Astrocyte (in vitro differentiated cells and primary cell): Measurements from ENCODE around the gene PACS2. TPM values are rescaled to one million over a fixed set of nuclear protein-coding genes. Genes with fewer than 3 reads are reported as not detected.
A peak's percentile ranks its signal among the peaks of the same experiment; 100 is the strongest.

Experiments used
- DNase-seq: peaks from one replicate; pipeline ENCODE4 v3.0.0-alpha.2; 2010; ENCODE audit warnings: low read depth
- FAIRE-seq: peaks from 2 replicates; lab custom pipeline; 2011; peaks lifted over from hg19 to GRCh38; lab: Jason Lieb, UNC
- H2AFZ ChIP-seq: 2 replicates; pipeline ENCODE4 v1.6.0; 2012; ENCODE audit warnings: low read depth, low read length, inconsistent platforms
- H3K27ac ChIP-seq: 2 replicates; pipeline ENCODE4 v1.5.1; 2011; ENCODE audit warnings: low read depth, low read length, inconsistent platforms
- H3K27me3 ChIP-seq: 2 replicates; pipeline ENCODE4 v1.6.0; 2011; ENCODE audit warnings: low read length, inconsistent platforms; ENCODE audit not compliant: insufficient read depth
- H3K36me3 ChIP-seq: 2 replicates; pipeline ENCODE4 v1.5.1; 2011; ENCODE audit warnings: low read length, inconsistent platforms; ENCODE audit not compliant: insufficient read depth
- H3K4me1 ChIP-seq: 2 replicates; pipeline ENCODE4 v1.5.1; 2011; ENCODE audit warnings: low read length, inconsistent platforms; ENCODE audit not compliant: insufficient read depth
- H3K4me2 ChIP-seq: 2 replicates; pipeline ENCODE4 v1.6.0; 2012; ENCODE audit warnings: low read length, inconsistent platforms
- H3K4me3 ChIP-seq: 2 replicates; pipeline ENCODE4 v1.5.1; 2011; ENCODE audit warnings: low read depth, mild to moderate bottlenecking, low read length, inconsistent platforms; ENCODE audit not compliant: insufficient read depth
- H3K79me2 ChIP-seq: 2 replicates; pipeline ENCODE4 v1.6.0; 2012; ENCODE audit warnings: mild to moderate bottlenecking, low read length, inconsistent platforms; ENCODE audit not compliant: insufficient read depth
- H3K9ac ChIP-seq: 2 replicates; pipeline ENCODE4 v1.6.0; 2012; ENCODE audit warnings: mild to moderate bottlenecking, low read length, inconsistent platforms
- H3K9me3 ChIP-seq: 2 replicates; pipeline ENCODE4 v1.5.1; 2012; ENCODE audit warnings: low read depth, mild to moderate bottlenecking, low read length, inconsistent platforms; ENCODE audit not compliant: insufficient read depth
- H4K20me1 ChIP-seq: 2 replicates; pipeline ENCODE4 v1.6.0; 2012; ENCODE audit warnings: low read length, inconsistent platforms; ENCODE audit not compliant: insufficient read depth
- H3K27ac Mint-ChIP-seq: one replicate; pipeline ENCODE4 v1.8.0; 2021; ENCODE audit warnings: mild to moderate bottlenecking, mixed read lengths; ENCODE audit not compliant: unreplicated experiment
- H3K27me3 Mint-ChIP-seq: one replicate; pipeline ENCODE4 v1.8.0; 2021; ENCODE audit warnings: low read depth, mixed read lengths; ENCODE audit not compliant: unreplicated experiment
- H3K36me3 Mint-ChIP-seq: one replicate; pipeline ENCODE4 v1.8.0; 2021; ENCODE audit warnings: low read depth, mixed read lengths; ENCODE audit not compliant: unreplicated experiment
- H3K4me1 Mint-ChIP-seq: one replicate; pipeline ENCODE4 v1.8.0; 2021; ENCODE audit warnings: low read depth, mixed read lengths; ENCODE audit not compliant: unreplicated experiment
- H3K4me3 Mint-ChIP-seq: one replicate; pipeline ENCODE4 v1.8.0; 2021; ENCODE audit warnings: mild to moderate bottlenecking, moderate library complexity, mixed read lengths; ENCODE audit not compliant: unreplicated experiment
- H3K9me3 Mint-ChIP-seq: one replicate; pipeline ENCODE4 v1.8.0; 2021; ENCODE audit warnings: mild to moderate bottlenecking, mixed read lengths; ENCODE audit not compliant: unreplicated experiment
- EZH2 ChIP-seq: IDR thresholded peaks from 2 replicates; pipeline ENCODE4 v1.6.1; 2012; ENCODE audit warnings: mild to moderate bottlenecking, low read length, inconsistent platforms; ENCODE audit not compliant: insufficient read depth
- total RNA-seq: library from RNA; stranded (reverse); gene quantifications from 2 replicates; pipeline ENCODE4 v1.2.1, GENCODE V29; 2021
- TF ChIP-seq, protein P1 (sequence below): IDR thresholded peaks from 2 replicates; pipeline ENCODE4 v1.5.1; 2011; ENCODE audit warnings: low read depth, mild to moderate bottlenecking, inconsistent platforms, low read length, moderate library complexity; ENCODE audit not compliant: insufficient read depth

PACS2 gene
- total RNA-seq, 1 donor from 2014 or later, result 51.0 TPM

DNA sequence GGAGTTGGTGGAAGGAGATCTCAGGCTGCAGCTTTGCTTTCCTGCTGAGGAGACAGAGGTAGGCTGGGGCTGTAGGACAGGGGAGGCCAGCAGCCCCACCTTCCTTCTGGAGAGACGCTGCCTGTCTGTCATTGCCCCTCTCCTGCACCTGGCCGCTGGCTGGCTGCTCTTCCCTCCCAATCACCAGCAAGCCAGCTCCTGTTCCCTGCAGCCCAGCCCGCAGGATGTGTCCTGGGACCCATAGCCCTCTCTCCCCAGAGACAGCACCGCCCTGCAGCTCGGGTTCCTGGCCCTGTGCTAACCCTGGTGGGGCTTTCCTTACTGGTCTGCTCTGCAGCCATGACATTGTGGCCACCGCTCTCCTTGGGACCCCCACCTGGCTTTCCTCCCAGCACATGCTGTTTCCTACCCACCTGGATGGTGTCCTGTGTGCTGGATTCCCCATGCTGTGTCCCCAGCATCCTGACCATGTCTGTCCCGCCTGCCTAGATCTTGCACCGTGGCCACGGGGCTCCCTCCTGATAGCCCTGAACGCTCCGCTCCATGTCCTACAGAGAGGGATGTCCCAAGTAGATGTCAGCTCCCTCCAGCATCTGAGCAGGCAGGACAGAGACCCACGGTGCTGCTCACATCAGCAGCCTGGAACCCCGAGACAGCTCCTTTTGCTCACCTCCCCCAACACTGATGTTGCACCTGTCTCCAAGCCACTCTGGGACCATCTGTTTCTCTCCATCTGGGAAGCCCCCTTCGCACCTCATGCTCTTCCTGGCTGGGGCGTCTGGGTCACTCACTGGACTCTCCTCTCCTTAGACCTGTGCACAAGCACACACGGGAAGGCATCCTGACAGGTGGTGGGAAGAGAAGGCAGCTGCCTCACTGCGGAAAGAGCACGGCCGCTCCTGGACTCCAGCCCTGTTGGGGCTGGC is 104.0 kb downstream of the PACS2 start:
- no peaks in the 10 kb centered on the region for H3K9me3 ChIP-seq
- H4K20me1 ChIP-seq, result peaks cover 26% of the 10 kb centered on the region
- H3K36me3 ChIP-seq, result no peaks in the 10 kb centered on the region
- peak overlapping the region; percentile 68 for H3K4me3 ChIP-seq
- peaks cover 24% of the 10 kb centered on the region for H3K4me1 ChIP-seq
- Mint-ChIP-seq H3K27me3 (peaks cover 4% of the 10 kb centered on the region), H3K27ac (peak overlapping the region; percentile 53), H3K4me1 (peaks cover 6% of the 10 kb centered on the region), H3K36me3 (peaks cover 4% of the 10 kb centered on the region), H3K9me3 (no peaks in the 10 kb centered on the region), H3K4me3 (peak overlapping the region; percentile 82)
- no peaks in the 10 kb centered on the region for H3K27me3 ChIP-seq
- peak overlapping the region; percentile 89 for H3K9ac ChIP-seq
- FAIRE-seq (no peak), DNase-seq (no peak)
- no peak overlapping the region for H3K27ac ChIP-seq
- no peak for TF ChIP-seq EZH2
- TF ChIP-seq, protein P1, sequence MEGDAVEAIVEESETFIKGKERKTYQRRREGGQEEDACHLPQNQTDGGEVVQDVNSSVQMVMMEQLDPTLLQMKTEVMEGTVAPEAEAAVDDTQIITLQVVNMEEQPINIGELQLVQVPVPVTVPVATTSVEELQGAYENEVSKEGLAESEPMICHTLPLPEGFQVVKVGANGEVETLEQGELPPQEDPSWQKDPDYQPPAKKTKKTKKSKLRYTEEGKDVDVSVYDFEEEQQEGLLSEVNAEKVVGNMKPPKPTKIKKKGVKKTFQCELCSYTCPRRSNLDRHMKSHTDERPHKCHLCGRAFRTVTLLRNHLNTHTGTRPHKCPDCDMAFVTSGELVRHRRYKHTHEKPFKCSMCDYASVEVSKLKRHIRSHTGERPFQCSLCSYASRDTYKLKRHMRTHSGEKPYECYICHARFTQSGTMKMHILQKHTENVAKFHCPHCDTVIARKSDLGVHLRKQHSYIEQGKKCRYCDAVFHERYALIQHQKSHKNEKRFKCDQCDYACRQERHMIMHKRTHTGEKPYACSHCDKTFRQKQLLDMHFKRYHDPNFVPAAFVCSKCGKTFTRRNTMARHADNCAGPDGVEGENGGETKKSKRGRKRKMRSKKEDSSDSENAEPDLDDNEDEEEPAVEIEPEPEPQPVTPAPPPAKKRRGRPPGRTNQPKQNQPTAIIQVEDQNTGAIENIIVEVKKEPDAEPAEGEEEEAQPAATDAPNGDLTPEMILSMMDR, result no peak
- H3K79me2 ChIP-seq, result peaks cover 41% of the 10 kb centered on the region
- H2AFZ ChIP-seq, result peak overlapping the region; percentile 95
- H3K4me2 ChIP-seq, result peak overlapping the region; percentile 97

DNA sequence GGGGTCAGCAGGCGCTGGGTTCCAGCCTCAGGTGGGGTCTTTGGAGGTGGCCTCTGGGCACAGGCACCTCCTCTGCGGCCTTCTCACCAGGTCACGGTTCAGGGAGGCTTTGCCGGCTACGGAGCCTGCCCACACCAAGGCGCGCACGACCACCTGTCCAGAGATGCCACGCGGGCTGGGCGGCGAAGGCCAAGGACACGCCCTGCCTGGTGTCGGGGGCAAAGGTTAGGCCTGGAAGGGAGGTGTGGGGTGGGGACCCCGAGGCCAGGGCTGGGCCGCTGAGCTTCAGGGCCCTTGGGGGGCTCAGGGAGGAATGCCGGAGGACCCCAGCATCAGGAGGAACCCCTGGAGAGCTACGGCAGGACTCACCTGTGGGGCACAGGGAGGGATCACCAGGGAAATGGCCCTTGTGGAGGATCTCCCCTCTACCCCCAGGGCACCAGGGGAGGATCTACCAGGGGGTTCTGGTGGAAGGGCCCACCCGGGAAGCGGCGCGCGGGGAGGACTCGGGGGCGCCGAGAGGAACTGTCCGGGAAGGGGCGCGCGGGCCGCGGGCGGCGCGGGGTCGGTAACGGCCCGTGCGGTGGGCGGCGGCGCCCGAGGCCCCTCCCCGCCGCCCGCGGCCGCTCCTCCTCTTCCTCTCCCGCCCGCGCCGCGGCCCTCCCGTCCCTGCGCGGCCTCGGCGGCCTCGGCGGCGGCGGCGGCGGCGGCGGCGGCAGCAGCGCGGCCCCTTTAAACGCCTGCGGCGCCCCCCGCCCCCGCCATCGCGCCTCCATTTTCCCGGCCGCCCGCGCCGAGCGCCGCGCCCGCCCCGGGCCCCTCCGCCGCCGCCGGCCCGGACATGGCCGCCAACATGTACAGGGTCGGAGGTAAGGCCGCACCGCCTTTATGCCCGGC is 104.9 kb downstream of the PACS2 start, which contains the start of gene MTA1:
Gene MTA1, plus strand, starts transcription at position 633 of the 897 bp plus-strand sequence. Its CDS starts 209 bp downstream, at position 842.
- Mint-ChIP-seq H3K4me1 (peaks cover 6% of the 10 kb centered on the region), H3K4me3 (peak within 1 kb of the TSS; percentile 92), H3K9me3 (no peaks in the 10 kb centered on the region), H3K36me3 (peaks cover 4% of the 10 kb centered on the region), H3K27ac (peak within 1 kb of the TSS; percentile 53), H3K27me3 (peaks cover 3% of the 10 kb centered on the region)
- Histone ChIP-seq H3K4me2 (peak within 1 kb of the TSS; percentile 98), H3K9me3 (no peaks in the 10 kb centered on the region), H2AFZ (peak within 1 kb of the TSS; percentile 95), H3K4me1 (peaks cover 23% of the 10 kb centered on the region), H3K27ac (peak within 1 kb of the TSS; percentile 53), H3K79me2 (peaks cover 50% of the 10 kb centered on the region), H3K4me3 (peak within 1 kb of the TSS; percentile 81), H3K27me3 (no peaks in the 10 kb centered on the region), H3K9ac (peak within 1 kb of the TSS; percentile 89), H4K20me1 (peaks cover 35% of the 10 kb centered on the region), H3K36me3 (no peaks in the 10 kb centered on the region)
- TF ChIP-seq EZH2, result no peak
- TF ChIP-seq, protein P1, result no peak
- FAIRE-seq, result no peak
- no peak for DNase-seq
